Activated CD4-positive, alpha-beta T cell treated with anti-CD3 and anti-CD28 coated beads, Interleukin-2, amount 10 ng/mL, durations not matched to agents 7 days and 5 days (primary cell): ENCODE measurements around the gene CHST9. TPM values are rescaled to one million over a fixed set of nuclear protein-coding genes. Genes with fewer than 3 reads are reported as not detected.
"Not testable (repeated sequence)": the region's sequence is repeated elsewhere in the genome, so short reads cannot be mapped to it uniquely, and the experiment has no call there.

Experiments used
- CTCF ChIA-PET: fragments of 350-600 bp; sonication (Branson Sonifier 250); formaldehyde crosslinking; loops from one replicate; lab custom pipeline; 2021; ENCODE audit warnings: antibody characterized with exemption; lab: Charles Lee
- POLR2A ChIA-PET: fragments of 350-600 bp; sonication (Branson Sonifier 250); formaldehyde crosslinking; loops from one replicate; lab custom pipeline; 2021; ENCODE audit warnings: antibody characterized with exemption; lab: Charles Lee
- DNase-seq: peaks from one replicate; pipeline ENCODE4 v3.0.0-alpha.2; 2020
- H3K27ac Mint-ChIP-seq: one replicate; pipeline ENCODE4 v1.8.0; 2021; ENCODE audit warnings: mild to moderate bottlenecking, moderate library complexity, mixed read lengths
- H3K27me3 Mint-ChIP-seq: one replicate; pipeline ENCODE4 v1.8.0; 2021; ENCODE audit warnings: mixed read lengths
- H3K36me3 Mint-ChIP-seq: one replicate; pipeline ENCODE4 v1.8.0; 2021; ENCODE audit warnings: low read depth, mixed read lengths
- H3K4me1 Mint-ChIP-seq: one replicate; pipeline ENCODE4 v1.8.0; 2021; ENCODE audit warnings: mixed read lengths
- H3K4me3 Mint-ChIP-seq: one replicate; pipeline ENCODE4 v1.8.0; 2021; ENCODE audit warnings: mild to moderate bottlenecking, moderate library complexity, mixed read lengths
- H3K9me3 Mint-ChIP-seq: one replicate; pipeline ENCODE4 v1.8.0; 2021; ENCODE audit warnings: mixed read lengths
- total RNA-seq, 2 experiments: library from RNA; stranded (reverse); gene quantifications; one replicate each; pipeline ENCODE4 v1.2.3, GENCODE V29; 2021

The CHST9 gene
- total RNA-seq, 2 experiments from 2014 or later = not detected

- H3K36me3 Mint-ChIP-seq = no peaks in the 10 kb centered on the region
- no peaks in the 10 kb centered on the region for H3K4me1 Mint-ChIP-seq
- H3K27me3 Mint-ChIP-seq = no peaks in the 10 kb centered on the region
- ChIA-PET CTCF (no interaction called here), POLR2A (no interaction called here)
- H3K4me3 Mint-ChIP-seq = no peak overlapping the region
- DNase-seq = no peak
- H3K9me3 Mint-ChIP-seq = no peaks in the 10 kb centered on the region
- H3K27ac Mint-ChIP-seq = no peak overlapping the region
Measured at GRCh38 chr18:27202741-27203140, 17.6 kb upstream of the CHST9 start.

GRCh38 chr18:27198036-27198435, 12.9 kb upstream of the CHST9 start:
- POLR2A ChIA-PET = no interaction called here
- no peak overlapping the region for H3K4me3 Mint-ChIP-seq
- CTCF ChIA-PET = no interaction called here

DNA sequence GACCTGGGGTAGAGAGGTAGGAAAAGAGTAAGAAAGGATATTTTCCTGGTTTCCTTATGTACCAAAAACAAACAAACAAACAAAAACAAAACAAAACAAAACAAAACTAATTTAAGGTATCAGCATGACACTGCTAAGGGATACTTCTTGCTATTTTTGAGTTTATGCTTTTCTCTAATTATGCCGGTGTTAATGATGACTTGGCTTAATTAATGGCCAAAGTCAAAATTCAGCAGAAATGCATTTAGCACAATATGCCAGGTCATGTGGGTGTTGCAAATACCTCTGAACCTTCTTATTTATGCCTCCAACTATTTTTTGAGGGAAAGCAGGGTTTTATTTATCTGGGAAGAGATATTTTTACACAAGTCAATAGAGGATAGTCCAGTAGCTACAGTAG, 3.2 kb upstream of the CHST9 start:
- H3K27ac Mint-ChIP-seq = no peak overlapping the region
- H3K4me1 Mint-ChIP-seq = peaks cover 2% of the 10 kb centered on the region
- POLR2A ChIA-PET = no interaction called here
- H3K9me3 Mint-ChIP-seq = peaks cover 3% of the 10 kb centered on the region
- CTCF ChIA-PET = no interaction called here
- H3K27me3 Mint-ChIP-seq = peaks cover 26% of the 10 kb centered on the region
- no peaks in the 10 kb centered on the region for H3K36me3 Mint-ChIP-seq
- no peak for DNase-seq
- no peak overlapping the region for H3K4me3 Mint-ChIP-seq

More at GRCh38 chr18:27198036-27198435, 12.9 kb upstream of the CHST9 start:
- H3K9me3 Mint-ChIP-seq = peaks cover under 1% of the 10 kb centered on the region
- H3K36me3 Mint-ChIP-seq = no peaks in the 10 kb centered on the region
- no peak overlapping the region for H3K27ac Mint-ChIP-seq
- H3K4me1 Mint-ChIP-seq = no peaks in the 10 kb centered on the region
- DNase-seq = no peak
- no peaks in the 10 kb centered on the region for H3K27me3 Mint-ChIP-seq

- ChIA-PET CTCF (no interaction called here), POLR2A (no interaction called here)
- no peak overlapping the region for H3K4me3 Mint-ChIP-seq
Measured at GRCh38 chr18:27185897-27186296, 789 bp upstream of the CHST9 start.

DNA sequence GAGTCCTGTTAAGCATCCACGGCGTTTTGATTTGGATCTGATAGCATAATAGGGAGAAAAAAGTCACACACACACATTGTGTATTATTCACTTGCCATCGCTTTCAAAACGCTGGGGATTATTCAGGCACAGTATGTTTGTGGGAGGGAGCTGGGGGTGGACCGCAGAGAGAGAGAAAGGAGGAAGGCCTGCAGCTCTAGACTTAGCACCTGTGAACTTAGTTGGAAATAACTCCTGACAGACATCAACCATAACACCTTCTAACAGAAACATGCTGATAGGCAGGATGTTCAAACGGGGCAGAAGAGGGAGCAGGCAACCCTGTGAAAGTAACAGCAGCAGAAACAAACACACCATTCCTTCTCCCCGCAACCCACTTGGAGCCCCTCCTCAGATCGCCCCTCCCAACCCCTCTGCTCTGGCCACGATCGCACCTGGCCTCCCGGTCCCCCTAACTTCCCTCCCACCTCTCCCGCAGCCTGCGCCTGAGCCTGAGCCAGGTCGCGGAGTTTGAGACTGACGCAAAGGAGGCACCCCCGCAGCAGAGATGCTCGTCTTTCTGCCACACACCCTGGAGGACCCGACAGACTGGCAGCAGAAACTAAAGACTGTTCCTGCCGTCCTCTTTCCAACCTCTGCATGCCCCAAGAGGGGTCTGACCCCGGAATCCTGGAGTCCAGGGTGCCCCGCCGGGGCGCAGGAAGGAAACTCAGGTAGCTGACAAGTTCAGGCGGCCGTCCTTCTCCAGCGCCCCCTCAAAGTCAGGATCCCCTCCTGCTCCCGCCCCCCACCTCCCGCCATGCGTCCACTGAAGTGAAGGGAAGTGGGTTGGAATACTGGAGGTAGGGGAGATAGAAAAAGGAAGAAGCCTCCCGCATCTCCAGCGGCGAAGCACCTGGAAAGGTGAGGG, 738 bp downstream of the CHST9 start:
- H3K4me3 Mint-ChIP-seq = no peak overlapping the region
- POLR2A ChIA-PET = no interaction called here
- CTCF ChIA-PET = no interaction called here
- H3K4me1 Mint-ChIP-seq = peaks cover 2% of the 10 kb centered on the region
- no peaks in the 10 kb centered on the region for H3K36me3 Mint-ChIP-seq
- no peaks in the 10 kb centered on the region for H3K9me3 Mint-ChIP-seq
- DNase-seq = no peak
- H3K27me3 Mint-ChIP-seq = peaks cover 31% of the 10 kb centered on the region
- no peak overlapping the region for H3K27ac Mint-ChIP-seq

More at GRCh38 chr18:27185897-27186296, 789 bp upstream of the CHST9 start:
- no peaks in the 10 kb centered on the region for H3K36me3 Mint-ChIP-seq
- H3K9me3 Mint-ChIP-seq = no peaks in the 10 kb centered on the region
- H3K27me3 Mint-ChIP-seq = peaks cover 31% of the 10 kb centered on the region
- peaks cover 2% of the 10 kb centered on the region for H3K4me1 Mint-ChIP-seq
- no peak for DNase-seq
- H3K27ac Mint-ChIP-seq = no peak overlapping the region

DNA sequence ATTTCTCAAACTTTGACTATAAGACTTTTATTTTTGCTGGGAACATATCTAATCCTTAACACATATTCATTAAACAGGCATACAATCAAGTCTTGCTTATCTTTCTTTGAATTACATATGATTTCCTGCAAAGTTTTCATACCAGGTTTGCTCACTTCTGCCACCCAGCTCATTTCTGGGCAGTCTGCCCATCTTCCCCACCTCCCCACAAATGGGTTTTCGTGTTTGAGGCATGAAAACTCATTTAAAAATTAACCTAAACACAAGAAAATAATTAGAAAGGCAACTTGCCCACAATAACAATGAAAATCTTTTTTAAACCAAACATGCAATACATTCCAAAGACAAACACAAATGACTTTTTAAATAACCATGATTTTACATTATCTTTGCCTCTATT, 3.4 kb downstream of the CHST9 start:
- no peak for DNase-seq
- ChIA-PET CTCF (no interaction called here), POLR2A (no interaction called here)
- peaks cover 27% of the 10 kb centered on the region for H3K27me3 Mint-ChIP-seq
- H3K9me3 Mint-ChIP-seq = no peaks in the 10 kb centered on the region
- H3K36me3 Mint-ChIP-seq = no peaks in the 10 kb centered on the region
- H3K4me3 Mint-ChIP-seq = no peak overlapping the region
- H3K4me1 Mint-ChIP-seq = peaks cover 2% of the 10 kb centered on the region
- H3K27ac Mint-ChIP-seq = no peak overlapping the region

DNA sequence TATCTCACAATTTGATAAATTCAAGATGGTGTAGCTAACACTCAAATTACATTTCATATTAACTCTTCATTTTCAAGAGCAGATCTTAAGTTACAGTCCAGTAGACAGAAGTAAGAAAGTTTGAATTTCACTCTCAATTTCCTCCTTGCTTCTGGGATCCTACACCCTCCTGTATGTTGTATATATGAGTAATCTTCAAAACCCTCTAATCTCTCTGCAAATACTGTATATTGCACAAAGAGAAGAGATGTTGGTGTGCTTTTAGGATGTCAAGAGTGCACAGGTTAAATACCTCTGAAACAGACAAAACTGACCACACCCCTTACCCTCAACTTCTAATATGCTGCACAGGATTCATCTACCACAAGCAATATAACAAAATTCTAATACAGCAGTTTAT, 6.7 kb downstream of the CHST9 start:
- Mint-ChIP-seq H3K27ac (no peak overlapping the region), H3K4me1 (no peaks in the 10 kb centered on the region), H3K36me3 (no peaks in the 10 kb centered on the region), H3K4me3 (no peak overlapping the region), H3K27me3 (peaks cover 6% of the 10 kb centered on the region), H3K9me3 (no peaks in the 10 kb centered on the region)
- no peak for DNase-seq
- CTCF ChIA-PET = no interaction called here
- POLR2A ChIA-PET = no interaction called here

DNA sequence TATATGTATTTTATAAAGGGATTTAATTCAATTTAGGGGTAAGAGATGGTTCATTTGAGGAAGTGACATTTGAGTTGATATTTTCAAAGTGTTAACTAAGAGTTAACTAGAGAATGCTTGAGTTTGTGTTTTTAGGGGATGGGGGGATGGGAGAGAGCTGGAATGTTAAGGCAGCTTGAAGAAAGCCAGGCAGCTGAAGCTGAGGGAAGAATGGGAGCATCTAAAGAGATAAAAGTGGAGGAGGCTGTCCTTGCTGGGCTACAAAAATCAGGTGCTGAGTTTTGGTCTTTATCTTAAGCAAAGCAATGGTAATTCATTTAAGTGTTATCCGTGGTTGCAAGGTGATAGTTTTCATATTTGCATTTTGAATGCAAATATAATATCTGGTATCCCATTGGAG, 9.2 kb downstream of the CHST9 start:
- no peaks in the 10 kb centered on the region for H3K27me3 Mint-ChIP-seq
- no peak overlapping the region for H3K27ac Mint-ChIP-seq
- no peaks in the 10 kb centered on the region for H3K4me1 Mint-ChIP-seq
- H3K4me3 Mint-ChIP-seq = no peak overlapping the region
- no peak for DNase-seq
- ChIA-PET CTCF (no interaction called here), POLR2A (no interaction called here)
- no peaks in the 10 kb centered on the region for H3K36me3 Mint-ChIP-seq
- no peaks in the 10 kb centered on the region for H3K9me3 Mint-ChIP-seq

GRCh38 chr18:27175245-27175644, 9.9 kb downstream of the CHST9 start:
- Mint-ChIP-seq H3K27ac (no peak overlapping the region), H3K27me3 (no peaks in the 10 kb centered on the region), H3K4me3 (no peak overlapping the region), H3K4me1 (no peaks in the 10 kb centered on the region), H3K9me3 (no peaks in the 10 kb centered on the region), H3K36me3 (no peaks in the 10 kb centered on the region)
- POLR2A ChIA-PET = no interaction called here
- CTCF ChIA-PET = no interaction called here
- no peak for DNase-seq

GRCh38 chr18:27171993-27172392, 13.1 kb downstream of the CHST9 start:
- no peaks in the 10 kb centered on the region for H3K9me3 Mint-ChIP-seq
- no peak overlapping the region for H3K27ac Mint-ChIP-seq
- H3K4me3 Mint-ChIP-seq = no peak overlapping the region
- no peaks in the 10 kb centered on the region for H3K27me3 Mint-ChIP-seq
- ChIA-PET POLR2A (no interaction called here), CTCF (no interaction called here)
- H3K36me3 Mint-ChIP-seq = no peaks in the 10 kb centered on the region
- H3K4me1 Mint-ChIP-seq = no peaks in the 10 kb centered on the region
- no peak for DNase-seq

- no peak for DNase-seq
- ChIA-PET POLR2A (no interaction called here), CTCF (no interaction called here)
- Mint-ChIP-seq H3K4me3 (no peak overlapping the region), H3K9me3 (no peaks in the 10 kb centered on the region), H3K27me3 (no peaks in the 10 kb centered on the region), H3K36me3 (no peaks in the 10 kb centered on the region), H3K4me1 (no peaks in the 10 kb centered on the region), H3K27ac (no peak overlapping the region)
Measured at GRCh38 chr18:27165412-27165811, 19.7 kb downstream of the CHST9 start.

- no peak overlapping the region for H3K4me3 Mint-ChIP-seq
- DNase-seq = no peak
- no peaks in the 10 kb centered on the region for H3K4me1 Mint-ChIP-seq
- no peaks in the 10 kb centered on the region for H3K9me3 Mint-ChIP-seq
- no peaks in the 10 kb centered on the region for H3K27me3 Mint-ChIP-seq
- POLR2A ChIA-PET = no interaction called here
- H3K27ac Mint-ChIP-seq = no peak overlapping the region
- no peaks in the 10 kb centered on the region for H3K36me3 Mint-ChIP-seq
- CTCF ChIA-PET = no interaction called here
Measured at GRCh38 chr18:27164905-27165304, 20.2 kb downstream of the CHST9 start.

- CTCF ChIA-PET, H3K9me3 Mint-ChIP-seq, POLR2A ChIA-PET, H3K4me1 Mint-ChIP-seq, H3K4me3 Mint-ChIP-seq, H3K27me3 Mint-ChIP-seq, DNase-seq, H3K36me3 Mint-ChIP-seq, H3K27ac Mint-ChIP-seq: not testable (repeated sequence)
Measured at GRCh38 chr18:27163197-27163716, 21.9 kb downstream of the CHST9 start.

DNA sequence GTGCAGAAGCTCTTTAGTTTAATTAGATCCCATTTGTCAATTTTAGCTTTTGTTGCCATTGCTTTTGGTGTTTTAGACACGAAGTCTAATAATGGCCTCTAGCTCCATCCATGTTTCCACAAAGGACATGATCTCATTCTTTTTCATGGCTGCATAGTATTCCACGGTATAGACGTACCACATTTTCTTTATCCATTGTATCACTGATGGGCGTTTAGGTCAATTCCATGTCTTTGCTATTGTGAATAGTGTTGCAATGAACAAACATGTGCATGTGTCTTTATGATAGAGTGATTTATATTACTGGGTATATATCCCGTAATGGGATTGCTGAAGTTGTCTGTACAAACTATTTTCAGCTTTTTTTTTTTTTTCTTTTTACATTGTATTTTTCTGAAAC, 35.9 kb downstream of the CHST9 start:
- POLR2A ChIA-PET, CTCF ChIA-PET, H3K9me3 Mint-ChIP-seq, DNase-seq, H3K36me3 Mint-ChIP-seq, H3K4me3 Mint-ChIP-seq, H3K4me1 Mint-ChIP-seq, H3K27ac Mint-ChIP-seq, H3K27me3 Mint-ChIP-seq: not testable (repeated sequence)
